WTC11 (cell line): ENCODE data around the gene KLHL26. TPM values are rescaled to one million over a fixed set of nuclear protein-coding genes. Genes with fewer than 3 reads are reported as not detected.
A peak's percentile ranks its signal among the peaks of the same experiment; 100 is the strongest.

Experiments
- ATAC-seq: fragments of 200-7000 bp; cut with Tn5 transposase; 2 replicates; pipeline ENCODE4 v1.10.0; 2021; ENCODE audit warnings: mild to moderate bottlenecking, moderate library complexity
- CTCF ChIA-PET: fragments of 300-600 bp; sonication (Branson Sonifier 250); formaldehyde crosslinking; loops from one replicate; lab custom pipeline; 2021; ENCODE audit warnings: antibody characterized with exemption; lab: Charles Lee
- POLR2A ChIA-PET: fragments of 350-600 bp; sonication (Branson Sonifier 250); formaldehyde crosslinking; loops from one replicate; lab custom pipeline; 2021; ENCODE audit warnings: antibody characterized with exemption; lab: Charles Lee
- DNase-seq: peaks from one replicate; pipeline ENCODE4 v3.0.0; 2021; ENCODE audit warnings: low spot score
- H3K27ac Mint-ChIP-seq: 2 replicates; pipeline ENCODE4 v1.8.0; 2021; ENCODE audit warnings: mixed read lengths
- H3K27me3 Mint-ChIP-seq: 2 replicates; pipeline ENCODE4 v1.8.0; 2021; ENCODE audit warnings: low read depth, mild to moderate bottlenecking, moderate library complexity, mixed read lengths
- H3K36me3 Mint-ChIP-seq: 2 replicates; pipeline ENCODE4 v1.8.0; 2021; ENCODE audit warnings: mixed read lengths
- H3K4me1 Mint-ChIP-seq: 2 replicates; pipeline ENCODE4 v1.8.0; 2022; ENCODE audit warnings: mixed read lengths
- H3K4me3 Mint-ChIP-seq: 2 replicates; pipeline ENCODE4 v1.8.0; 2021; ENCODE audit warnings: mild to moderate bottlenecking, moderate library complexity, mixed read lengths
- H3K9me3 Mint-ChIP-seq: 2 replicates; pipeline ENCODE4 v1.8.0; 2021; ENCODE audit warnings: mixed read lengths
- ARID4B ChIP-seq: sonication (generic); formaldehyde crosslinking; IDR thresholded peaks from 2 replicates; pipeline ENCODE4 v1.8.0; 2023; ENCODE audit warnings: missing genetic modification reagents, mild to moderate bottlenecking, borderline replicate concordance
- CDX4 ChIP-seq: fragments of 250-450 bp; sonication (Bioruptor Pico); IDR thresholded peaks from 2 replicates; pipeline ENCODE4 v1.9.0; 2021; ENCODE audit warnings: moderate library complexity, mild to moderate bottlenecking, inconsistent platforms, borderline replicate concordance
- ELF4 ChIP-seq: sonication (generic); formaldehyde crosslinking; IDR thresholded peaks from 2 replicates; pipeline ENCODE4 v1.8.1; 2022; ENCODE audit warnings: low read depth, mild to moderate bottlenecking, moderate library complexity, missing genetic modification reagents
- FOXP1 ChIP-seq: sonication (generic); formaldehyde crosslinking; IDR thresholded peaks from 2 replicates; pipeline ENCODE4 v1.8.0; 2022; ENCODE audit warnings: missing genetic modification reagents, mild to moderate bottlenecking, moderate library complexity, borderline replicate concordance
- GRHL2 ChIP-seq: fragments of 250-450 bp; sonication (Bioruptor Pico); IDR thresholded peaks from 2 replicates; pipeline ENCODE4 v1.8.0; 2022; ENCODE audit warnings: mild to moderate bottlenecking, moderate library complexity; ENCODE audit not compliant: insufficient replicate concordance, severe bottlenecking
- HMGXB4 ChIP-seq: sonication (generic); formaldehyde crosslinking; IDR thresholded peaks from 2 replicates; pipeline ENCODE4 v1.8.1; 2023; ENCODE audit warnings: mild to moderate bottlenecking, moderate library complexity, missing genetic modification reagents
- JAZF1 ChIP-seq: fragments of 250-450 bp; sonication (Bioruptor Pico); IDR thresholded peaks from 2 replicates; pipeline ENCODE4 v1.9.0; 2021; ENCODE audit warnings: moderate library complexity, mild to moderate bottlenecking, inconsistent platforms
- NFYB ChIP-seq: sonication (generic); formaldehyde crosslinking; conservative IDR thresholded peaks from 2 replicates; pipeline ENCODE4 v1.8.0; 2022; ENCODE audit warnings: low read depth, missing genetic modification reagents
- PRDM15 ChIP-seq: sonication (generic); formaldehyde crosslinking; IDR thresholded peaks from 2 replicates; pipeline ENCODE4 v1.8.0; 2022; ENCODE audit warnings: missing genetic modification reagents
- PREB ChIP-seq: sonication (generic); formaldehyde crosslinking; IDR thresholded peaks from 2 replicates; pipeline ENCODE4 v1.8.1; 2022; ENCODE audit warnings: mild to moderate bottlenecking, missing genetic modification reagents, moderate library complexity, borderline replicate concordance
- ZBTB21 ChIP-seq: sonication (generic); formaldehyde crosslinking; IDR thresholded peaks from 2 replicates; pipeline ENCODE4 v1.8.1; 2023; ENCODE audit warnings: mild to moderate bottlenecking, missing genetic modification reagents, borderline replicate concordance
- ZBTB43 ChIP-seq: sonication (generic); formaldehyde crosslinking; IDR thresholded peaks from 2 replicates; pipeline ENCODE4 v1.8.1; 2023; ENCODE audit warnings: mild to moderate bottlenecking, missing genetic modification reagents
- ZNF396 ChIP-seq: fragments of 250-450 bp; sonication (Bioruptor Pico); IDR thresholded peaks from 2 replicates; pipeline ENCODE4 v1.8.0; 2021; ENCODE audit warnings: mild to moderate bottlenecking, moderate library complexity, borderline replicate concordance
- ZNF423 ChIP-seq: fragments of 250-450 bp; sonication (Bioruptor Pico); IDR thresholded peaks from 2 replicates; pipeline ENCODE4 v2.1.2; 2022; ENCODE audit warnings: mild to moderate bottlenecking, moderate library complexity
- ZNF512 ChIP-seq: sonication (generic); formaldehyde crosslinking; IDR thresholded peaks from 2 replicates; pipeline ENCODE4 v1.8.1; 2022; ENCODE audit warnings: missing genetic modification reagents, borderline replicate concordance
- total RNA-seq: library from RNA; stranded (reverse); gene quantifications from 3 replicates; pipeline ENCODE4 v1.2.3, GENCODE V29; 2021

The KLHL26 gene
- total RNA-seq, 1 experiment from 2014 or later, result 13.1 TPM

- POLR2A ChIA-PET, result interaction anchor here (0.6 to 1.0 kb wide), 4 partner anchors 15 to 95 kb away, joined by 3 to 10 read pairs (median 4); no protein-coding TSS in a partner anchor
- H3K27me3 Mint-ChIP-seq, result peaks cover 87% of the 10 kb centered on the region
- H3K9me3 Mint-ChIP-seq, result no peaks in the 10 kb centered on the region
- peak overlapping the region; percentile 70 for H3K4me3 Mint-ChIP-seq
- H3K36me3 Mint-ChIP-seq, result no peaks in the 10 kb centered on the region
- peaks cover 48% of the 10 kb centered on the region for H3K4me1 Mint-ChIP-seq
- no peak for ATAC-seq
- TF ChIP-seq FOXP1 (CRISPR knock-in tag) (0 out of 2 replicates have a peak, but pooled peaks have one; percentile 28), JAZF1 (no peak), ZBTB21 (CRISPR knock-in tag) (no peak), NFYB (no peak), ZNF512 (CRISPR knock-in tag) (no peak), GRHL2 (no peak)
- TF ChIP-seq, all 79 proteins: peak for 1
- no peak for DNase-seq
- CTCF ChIA-PET, result interaction anchor here (2.3 kb wide), 1 partner anchor 12 kb away, joined by 9 read pairs; no protein-coding TSS in a partner anchor
- no peak overlapping the region; the same call in 1 of the 2 replicates for H3K27ac Mint-ChIP-seq
Measured at GRCh38 chr19:18605546-18606280, 31.1 kb upstream of the KLHL26 start.

- no peaks in the 10 kb centered on the region for H3K9me3 Mint-ChIP-seq
- ChIA-PET CTCF (interaction anchor here (0.6 to 2.3 kb wide), 3 partner anchors 13 to 18 kb away, joined by 3 to 9 read pairs (median 4); partner anchors contain the start of gene REX1BD), POLR2A (interaction anchor here (0.6 kb wide), 1 partner anchor 32 kb away, joined by 7 read pairs; no protein-coding TSS in a partner anchor)
- H3K36me3 Mint-ChIP-seq, result no peaks in the 10 kb centered on the region
- no peak within 1 kb of the TSS for H3K27ac Mint-ChIP-seq
- peak within 1 kb of the TSS; percentile 70 for H3K4me3 Mint-ChIP-seq
- H3K4me1 Mint-ChIP-seq, result peaks cover 53% of the 10 kb centered on the region
- DNase-seq (no peak), ATAC-seq (no peak)
- H3K27me3 Mint-ChIP-seq, result peaks cover 85% of the 10 kb centered on the region
- TF ChIP-seq ZNF423 (no peak), HMGXB4 (no peak), PRDM15 (CRISPR knock-in tag) (no peak), GRHL2 (no peak), PREB (CRISPR knock-in tag) (no peak), ELF4 (no peak), ZBTB43 (CRISPR knock-in tag) (no peak), CDX4 (CRISPR knock-in tag) (no peak), ZNF396 (CRISPR knock-in tag) (no peak), ARID4B (CRISPR knock-in tag) (no peak)
Measured at GRCh38 chr19:18606281-18607225, 30.3 kb upstream of the KLHL26 start, which contains the start of gene CRLF1. CRLF1 (minus strand) TSS chr19:18606799; CDS start chr19:18606656, 143 bp downstream.
